Liver (tissue), 3 donors: ENCODE results near the gene NDUFA13.

Source experiments
- ATF3 ChIP-seq: IDR thresholded peaks from 2 replicates; pipeline ENCODE4 v1.6.1; 2016; ENCODE audit warnings: antibody characterized with exemption
- CTCF ChIP-seq: fragments of 150-350 bp; IDR thresholded peaks from 2 replicates; pipeline ENCODE4 v1.5.1; 2017; ENCODE audit warnings: improper control_type of control experiment, low read depth, low read length; ENCODE audit not compliant: missing input control
- EGR1 ChIP-seq, 2 donors: IDR thresholded peaks; 2 replicates each; pipeline ENCODE4 v1.6.1; 2016 to 2018; ENCODE audit warnings: antibody characterized with exemption in 2 of 2, low read depth in 2 of 2
- FOXA1 ChIP-seq: IDR thresholded peaks from 2 replicates; pipeline ENCODE4 v1.6.1; 2016; ENCODE audit warnings: antibody characterized with exemption
- GABPA ChIP-seq, 2 donors: IDR thresholded peaks in 1 of 2; conservative IDR thresholded peaks in 1 of 2; 2 replicates each; pipeline ENCODE4 v1.6.1; 2016; ENCODE audit warnings: antibody characterized with exemption in 2 of 2, mild to moderate bottlenecking in 1 of 2, moderate library complexity in 1 of 2
- HNF4A ChIP-seq, 2 donors: conservative IDR thresholded peaks; 2 replicates each; pipeline ENCODE4 v1.6.1; 2016; ENCODE audit warnings: antibody characterized with exemption in 2 of 2, mild to moderate bottlenecking in 2 of 2
- MAX ChIP-seq: IDR thresholded peaks from 2 replicates; pipeline ENCODE4 v1.6.1; 2016; ENCODE audit warnings: antibody characterized with exemption
- REST ChIP-seq: IDR thresholded peaks from 2 replicates; pipeline ENCODE4 v1.6.1; 2016; ENCODE audit warnings: antibody characterized with exemption, mild to moderate bottlenecking
- SP1 ChIP-seq: IDR thresholded peaks from 2 replicates; pipeline ENCODE4 v1.6.1; 2018; ENCODE audit warnings: antibody characterized with exemption, mild to moderate bottlenecking
- TAF1 ChIP-seq: conservative IDR thresholded peaks from 2 replicates; pipeline ENCODE4 v1.6.1; 2016; ENCODE audit warnings: antibody characterized with exemption, mild to moderate bottlenecking
- ZBTB33 ChIP-seq: IDR thresholded peaks from 2 replicates; pipeline ENCODE4 v1.6.1; 2016; ENCODE audit warnings: antibody characterized with exemption
- donor health status: healthy.
- donor health status: healthy.

- TF ChIP-seq CTCF (no peak), MAX (no peak), FOXA1 (no peak), HNF4A (conservative IDR thresholded peaks at IDR 0.05) (no peak), SP1 (no peak), ZBTB33 (no peak), EGR1 (IDR thresholded peaks at IDR 0.05; ENCODE audit: low read depth in 2 of 2) (no peak), REST (no peak), TAF1 (no peak), GABPA (IDR thresholded peaks at IDR 0.05 in 1 of 2, conservative IDR thresholded peaks at IDR 0.05 in 1 of 2) (no peak), ATF3 (no peak)
Observed at GRCh38 chr19:19534556-19535265, 18.7 kb downstream of the NDUFA13 start.
